ENCODE data around the gene KSR1. TPM values are rescaled to one million over a fixed set of nuclear protein-coding genes. Genes with fewer than 3 reads are reported as not detected.

KSR1 gene
- total and polyA plus RNA-seq, 2 of the 8 experiments (the other 6 are each of a cell fraction or from before 2014, with no cell fraction given), result 14.1 to 34.7 TPM

DNA sequence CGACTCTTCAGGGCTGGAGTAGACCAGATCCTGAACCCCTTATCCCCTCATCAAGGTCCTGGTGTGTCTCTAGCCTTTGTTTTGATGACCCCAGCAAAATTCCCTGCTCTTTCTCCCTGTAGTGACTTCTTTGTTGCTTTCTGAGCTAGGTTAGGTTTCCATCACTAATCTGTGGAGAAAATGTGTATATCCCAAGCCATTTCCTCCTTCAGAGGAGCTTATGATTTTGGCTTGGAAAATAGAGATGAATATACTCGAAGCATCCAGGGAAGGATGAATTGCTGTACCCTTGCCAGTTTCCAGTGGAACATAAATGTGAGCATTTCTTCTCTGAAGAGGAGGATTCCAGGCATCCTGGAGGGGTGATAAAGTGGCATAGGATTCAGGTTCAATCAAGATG, 55.8 kb downstream of the KSR1 start:
- H4K91ac ChIP-seq (replicated peaks; ENCODE audit: insufficient read length, low read length), result no peak overlapping the region
- H3K23ac ChIP-seq (ENCODE audit: insufficient read length), result no peak overlapping the region
- H3K18ac ChIP-seq (ENCODE audit: extremely low read depth, low read length), result 0 out of 2 replicates have a peak overlapping the region, but pooled peaks have one; percentile 11
- no peak overlapping the region for H2BK120ac ChIP-seq (replicated peaks; ENCODE audit: low read depth, low read length)
- H3K79me1 ChIP-seq (ENCODE audit: low read depth, low read length), result peaks cover 6% of the 10 kb centered on the region; the same call in 1 of the 2 replicates
- no peaks in the 10 kb centered on the region for H3K36me3 ChIP-seq (ENCODE audit: control insufficient read depth in 2 of 4, insufficient read depth in 4 of 4, low read length in 3 of 4)
- H2BK12ac ChIP-seq (ENCODE audit: low read depth, low read length), result no peak overlapping the region
- no peak overlapping the region for H4K8ac ChIP-seq (ENCODE audit: extremely low read depth, insufficient read depth, low read length)
- H3K79me2 ChIP-seq (ENCODE audit: control insufficient read depth in 1 of 2, insufficient read depth in 2 of 2, low read length in 2 of 2), result peaks cover 0 to 74% of the 10 kb centered on the region in 2 experiments; a peak in 2 of 4 replicates
- H2BK15ac ChIP-seq (ENCODE audit: low read length), result no peak overlapping the region
- H3K14ac ChIP-seq (ENCODE audit: insufficient read length), result no peak overlapping the region
- no peak overlapping the region for H3K4ac ChIP-seq (replicated peaks; ENCODE audit: insufficient read length, low read depth, low read length)
- H3K4me2 ChIP-seq (ENCODE audit: insufficient read depth in 1 of 2, low read depth in 2 of 2, low read length in 2 of 2), result no peak overlapping the region
- no peak overlapping the region for H2BK5ac ChIP-seq (ENCODE audit: low read depth, low read length)
- DNase-seq (ENCODE audit: low read depth in 1 of 2, low spot score in 2 of 2) (no peak), FAIRE-seq (no peak)
- POLR2A ChIA-PET (ENCODE audit: partially characterized antibody), result no interaction called here
- 0 out of 2 replicates have a peak overlapping the region, but pooled peaks have one; percentile 9 for H2BK20ac ChIP-seq (ENCODE audit: low read length)
- H2AFZ ChIP-seq (ENCODE audit: low read length), result no peak overlapping the region
- H4K20me1 ChIP-seq (replicated peaks in 1 of 2; ENCODE audit: control insufficient read depth in 1 of 2, insufficient read depth in 2 of 2, low read length in 2 of 2), result no peaks in the 10 kb centered on the region
- H4K5ac ChIP-seq (ENCODE audit: insufficient read length, low read depth, low read length), result no peak overlapping the region
- H3K4me3 ChIP-seq (ENCODE audit: extremely low read depth in 1 of 4, insufficient read depth in 2 of 4, low read depth in 3 of 4, low read length in 4 of 4), result no peak overlapping the region
- H3K27me3 ChIP-seq (replicated peaks in 1 of 4; ENCODE audit: control insufficient read depth in 3 of 4, extremely low read depth in 1 of 4, insufficient read depth in 3 of 4, low read length in 3 of 4), result no peaks in the 10 kb centered on the region
- no peak overlapping the region for H2AK5ac ChIP-seq (ENCODE audit: low read depth, low read length)
- H3K9ac ChIP-seq (replicated peaks in 1 of 4; ENCODE audit: extremely low read depth in 1 of 4, low read depth in 3 of 4, low read length in 3 of 4), result no peak overlapping the region
- H3K9me3 ChIP-seq (ENCODE audit: insufficient read depth in 2 of 2, low read depth in 1 of 2, low read length in 1 of 2), result no peaks in the 10 kb centered on the region
- WGBS, 2 experiments (ENCODE audit: extremely low coverage in 1 of 2, insufficient coverage in 1 of 2, insufficient read length in 1 of 2, insufficient replicate concordance in 2 of 2, low coverage in 1 of 2, low lambda C conversion rate in 2 of 2, missing lambda C conversion rate in 1 of 2), result 79% methylated on average over 2 of the region's 2 CpGs; no CpG with 5 or more reads in 1 of the 2 experiments
- H3K56ac ChIP-seq (replicated peaks; ENCODE audit: insufficient read length, low read depth, low read length), result no peak overlapping the region
- no peak overlapping the region for H3K27ac ChIP-seq (ENCODE audit: low read depth, low read length)
- no peaks in the 10 kb centered on the region; the same call in 1 of the 2 replicates for H3K23me2 ChIP-seq (ENCODE audit: low read depth, low read length)
- H3K4me1 ChIP-seq (replicated peaks in 1 of 4; ENCODE audit: control insufficient read depth in 3 of 4, insufficient read depth in 4 of 4, low read length in 3 of 4), result peaks cover 7 to 30% (median 17%) of the 10 kb centered on the region in 4 experiments
- CTCF ChIA-PET (ENCODE audit: partially characterized antibody), result interaction anchor here (0.9 to 5.4 kb wide), 8 partner anchors 12 to 90 kb away, joined by 3 to 35 read pairs (median 4); partner anchors contain the start of gene KSR1
- TF ChIP-seq SAP30 (IDR thresholded peaks at IDR 0.05; ENCODE audit: insufficient read depth, insufficient replicate concordance, low read length) (no peak), MAFK (IDR thresholded peaks at IDR 0.05; ENCODE audit: low read depth, low read length) (no peak), EZH2 (IDR thresholded peaks at IDR 0.05; ENCODE audit: low read depth, low read length, severe bottlenecking) (no peak), PHF8 (conservative IDR thresholded peaks at IDR 0.05; ENCODE audit: low read depth, low read length) (no peak), POLR2AphosphoS5 (IDR thresholded peaks at IDR 0.05; ENCODE audit: low read depth, low read length) (no peak), SIRT6 (IDR thresholded peaks at IDR 0.05; ENCODE audit: low read length) (no peak), GTF2F1 (IDR thresholded peaks at IDR 0.05; ENCODE audit: borderline replicate concordance, low read depth, low read length) (no peak), ZNF274 (IDR thresholded peaks at IDR 0.05; ENCODE audit: borderline replicate concordance, extremely low read depth, low read length) (no peak), SUZ12 (IDR thresholded peaks at IDR 0.05; ENCODE audit: low read length) (no peak), SIX5 (IDR thresholded peaks at IDR 0.05; ENCODE audit: low read depth, low read length) (no peak), CHD2 (IDR thresholded peaks at IDR 0.05; ENCODE audit: low read length) (no peak), BCL11A (IDR thresholded peaks at IDR 0.05; ENCODE audit: low read depth in 2 of 2, low read length in 2 of 2) (no peak), POU5F1 (IDR thresholded peaks at IDR 0.05; ENCODE audit: low read depth, low read length) (no peak), HDAC6 (IDR thresholded peaks at IDR 0.05; ENCODE audit: low read depth, low read length) (no peak)
- TF ChIP-seq, protein P1, sequence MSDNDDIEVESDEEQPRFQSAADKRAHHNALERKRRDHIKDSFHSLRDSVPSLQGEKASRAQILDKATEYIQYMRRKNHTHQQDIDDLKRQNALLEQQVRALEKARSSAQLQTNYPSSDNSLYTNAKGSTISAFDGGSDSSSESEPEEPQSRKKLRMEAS (IDR thresholded peaks at IDR 0.05), result no peak

All from H1 (cell line).